OCI-LY3 (cell line): ENCODE data around the gene SHROOM2.

ENCODE experiments used
- EZH2phosphoT487 ChIP-seq: fragments of 200-600 bp; shearing (Covaris generic); IDR thresholded peaks from 2 replicates; pipeline ENCODE4 v1.6.1; 2018; ENCODE audit warnings: antibody characterized with exemption, mixed run types, low read depth
- TF ChIP-seq, protein P1 (sequence below): fragments of 200-600, 300-600 bp; sonication (generic); IDR thresholded peaks from 2 replicates; pipeline ENCODE4 v1.5.1; 2014; ENCODE audit warnings: antibody characterized with exemption, low read length, low read depth

DNA sequence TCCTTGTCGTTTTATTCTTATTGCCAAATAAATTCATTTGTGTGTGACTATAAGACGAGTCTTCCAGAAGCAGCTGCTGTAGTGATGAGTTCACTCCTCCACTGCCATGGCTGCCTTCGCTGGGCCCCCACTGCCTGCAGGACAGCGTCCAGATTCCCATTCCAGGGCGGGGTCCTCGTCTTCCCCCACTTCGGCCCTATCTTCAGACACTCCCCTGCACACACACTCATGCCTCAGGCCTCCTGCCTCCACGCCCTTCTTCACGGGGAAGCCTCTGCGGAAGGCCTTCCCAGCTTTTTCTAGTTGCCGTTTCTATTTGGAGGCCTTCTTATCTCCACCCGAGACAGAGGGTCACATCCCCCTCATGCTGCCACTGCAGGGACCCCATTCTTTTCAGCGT, 80.4 kb downstream of the SHROOM2 start:
- TF ChIP-seq, protein P1, sequence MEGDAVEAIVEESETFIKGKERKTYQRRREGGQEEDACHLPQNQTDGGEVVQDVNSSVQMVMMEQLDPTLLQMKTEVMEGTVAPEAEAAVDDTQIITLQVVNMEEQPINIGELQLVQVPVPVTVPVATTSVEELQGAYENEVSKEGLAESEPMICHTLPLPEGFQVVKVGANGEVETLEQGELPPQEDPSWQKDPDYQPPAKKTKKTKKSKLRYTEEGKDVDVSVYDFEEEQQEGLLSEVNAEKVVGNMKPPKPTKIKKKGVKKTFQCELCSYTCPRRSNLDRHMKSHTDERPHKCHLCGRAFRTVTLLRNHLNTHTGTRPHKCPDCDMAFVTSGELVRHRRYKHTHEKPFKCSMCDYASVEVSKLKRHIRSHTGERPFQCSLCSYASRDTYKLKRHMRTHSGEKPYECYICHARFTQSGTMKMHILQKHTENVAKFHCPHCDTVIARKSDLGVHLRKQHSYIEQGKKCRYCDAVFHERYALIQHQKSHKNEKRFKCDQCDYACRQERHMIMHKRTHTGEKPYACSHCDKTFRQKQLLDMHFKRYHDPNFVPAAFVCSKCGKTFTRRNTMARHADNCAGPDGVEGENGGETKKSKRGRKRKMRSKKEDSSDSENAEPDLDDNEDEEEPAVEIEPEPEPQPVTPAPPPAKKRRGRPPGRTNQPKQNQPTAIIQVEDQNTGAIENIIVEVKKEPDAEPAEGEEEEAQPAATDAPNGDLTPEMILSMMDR = no peak
- TF ChIP-seq EZH2phosphoT487 = no peak
